B cell (primary cell): ENCODE data around the gene KIF1A. TPM values are rescaled to one million over a fixed set of nuclear protein-coding genes. Genes with fewer than 3 reads are reported as not detected.

Experiments used
- ATAC-seq: fragments of 200-7000 bp; cut with Tn5 transposase; one replicate; pipeline ENCODE4 v1.10.0; 2021; ENCODE audit warnings: low read depth, mild to moderate bottlenecking, moderate number of reproducible peaks, moderate library complexity
- CTCF ChIA-PET: fragments of 350-600 bp; sonication (Branson Sonifier 250); formaldehyde crosslinking; loops from one replicate; lab custom pipeline; 2021; ENCODE audit warnings: antibody characterized with exemption, inconsistent platforms; lab: Charles Lee
- POLR2A ChIA-PET: fragments of 350-600 bp; sonication (Branson Sonifier 250); formaldehyde crosslinking; loops from one replicate; lab custom pipeline; 2021; ENCODE audit warnings: antibody characterized with exemption; lab: Charles Lee
- DNase-seq: peaks from one replicate; pipeline ENCODE4 v3.0.0; 2013
- H2AFZ ChIP-seq: 2 replicates; pipeline ENCODE4 v1.6.1; 2012; ENCODE audit warnings: mild to moderate bottlenecking, low read depth, low read length; ENCODE audit not compliant: insufficient read depth, poor library complexity, severe bottlenecking
- H3K27ac ChIP-seq, 2 donors: 1 replicate in 1 of 2; 2 replicates in 1 of 2; pipeline ENCODE4 v1.5.1; 2012 to 2013; ENCODE audit warnings: low read length in 2 of 2, mild to moderate bottlenecking in 2 of 2, moderate library complexity in 1 of 2
- H3K27me3 ChIP-seq, 4 experiments: fragments of 200-600 bp in 1 of 4; sonication (generic) in 1 of 4; replicated peaks in 1 of 4; 1 replicate in 2 of 4; 2 replicates in 2 of 4; pipeline versions ENCODE4 v1.6.1 to v1.7.0; 2013 to 2016; ENCODE audit warnings: low read length in 3 of 4, mild to moderate bottlenecking in 2 of 4, mixed read lengths in 1 of 4, moderate library complexity in 1 of 4; ENCODE audit not compliant: insufficient read depth in 4 of 4, control insufficient read depth in 3 of 4; ENCODE audit errors: control extremely low read depth in 1 of 4
- H3K36me3 ChIP-seq, 2 experiments: replicated peaks in 1 of 2; 1 replicate in 1 of 2; 2 replicates in 1 of 2; pipeline versions ENCODE4 v1.6.1 to v1.7.1; 2013; ENCODE audit warnings: low read length in 1 of 2; ENCODE audit not compliant: insufficient read depth in 2 of 2, control insufficient read depth in 1 of 2; ENCODE audit errors: control extremely low read depth in 1 of 2, extremely low read depth in 1 of 2
- H3K4me1 ChIP-seq, 2 donors: fragments of 200-600 bp in 1 of 2; sonication (generic) in 1 of 2; 1 replicate in 1 of 2; 2 replicates in 1 of 2; pipeline versions ENCODE4 v1.5.1 to v1.6.1; 2013 to 2017; ENCODE audit warnings: low read length in 2 of 2; ENCODE audit not compliant: control insufficient read depth in 2 of 2, insufficient read depth in 2 of 2
- H3K4me2 ChIP-seq: replicated peaks from 2 replicates; pipeline ENCODE3; 2012; ENCODE audit warnings: mild to moderate bottlenecking, low read depth, low read length; ENCODE audit not compliant: poor library complexity, severe bottlenecking
- H3K4me3 ChIP-seq, 5 experiments: fragments of 200-600 bp in 1 of 5; sonication (generic) in 1 of 5; 1 replicate in 3 of 5; 2 replicates in 2 of 5; pipeline versions ENCODE4 v1.5.1 to v1.7.0; 2011 to 2016; ENCODE audit warnings: low read length in 4 of 5, mild to moderate bottlenecking in 4 of 5, low read depth in 2 of 5, control low read depth in 1 of 5, moderate library complexity in 1 of 5; ENCODE audit not compliant: insufficient read depth in 1 of 5; ENCODE audit errors: control extremely low read depth in 1 of 5, extremely low read depth in 1 of 5
- H3K79me2 ChIP-seq: fragments of 200-600 bp; sonication (generic); one replicate; pipeline ENCODE4 v1.6.0; 2016; ENCODE audit warnings: low read length; ENCODE audit not compliant: control insufficient read depth, insufficient read depth
- H3K9ac ChIP-seq: fragments of 200-600 bp; sonication (generic); 2 replicates; pipeline ENCODE4 v1.6.1; 2017; ENCODE audit warnings: mild to moderate bottlenecking, low read length, moderate library complexity
- H3K9me3 ChIP-seq, 3 donors: one replicate each; pipeline versions ENCODE4 v1.6.1 to v1.7.1; 2013; ENCODE audit warnings: low read length in 2 of 3; ENCODE audit not compliant: control insufficient read depth in 2 of 3, insufficient read depth in 1 of 3; ENCODE audit errors: control extremely low read depth in 1 of 3
- H4K20me1 ChIP-seq: 2 replicates; pipeline ENCODE4 v1.6.0; 2012; ENCODE audit warnings: mild to moderate bottlenecking, low read length; ENCODE audit not compliant: insufficient read depth, control insufficient read depth, poor library complexity, severe bottlenecking
- H3K27ac Mint-ChIP-seq: one replicate; pipeline ENCODE4 v1.8.0; 2021; ENCODE audit warnings: mixed read lengths
- H3K27me3 Mint-ChIP-seq: one replicate; pipeline ENCODE4 v1.8.0; 2021; ENCODE audit warnings: mixed read lengths
- H3K4me1 Mint-ChIP-seq: one replicate; pipeline ENCODE4 v1.8.0; 2021; ENCODE audit warnings: mixed read lengths
- H3K4me3 Mint-ChIP-seq: one replicate; pipeline ENCODE4 v1.8.0; 2021; ENCODE audit warnings: mixed read lengths
- H3K9me3 Mint-ChIP-seq: one replicate; pipeline ENCODE4 v1.8.0; 2022; ENCODE audit warnings: mixed read lengths; ENCODE audit not compliant: insufficient read depth
- EZH2 ChIP-seq: IDR thresholded peaks from 2 replicates; pipeline ENCODE4 v1.6.1; 2012; ENCODE audit warnings: borderline replicate concordance, low read depth, mild to moderate bottlenecking, moderate library complexity, low read length; ENCODE audit not compliant: insufficient read depth, poor library complexity, severe bottlenecking
- WGBS: methylation state at CpG from one replicate; pipeline ENCODE4 v1.1.5; 2013; ENCODE audit warnings: missing lambda C conversion rate; ENCODE audit not compliant: insufficient coverage; 5-methylcytosine and 5-hydroxymethylcytosine counted together
- intact Hi-C: fragments of 100-400 bp; cut with micrococcal nuclease; formaldehyde crosslinking; loops from one replicate; pipeline ENCODE4 v1.10.0; 2022
- polyA plus RNA-seq: library from polyadenylated mRNA; depleted of rRNA; stranded (reverse); fragments of >200 nt; gene quantifications from 2 replicates; pipeline ENCODE4 v1.2.3, GENCODE V29; 2012
- total RNA-seq, 2 donors: library from RNA; stranded (reverse); fragments of 120-200 nt in 1 of 2; gene quantifications; 1 replicate in 1 of 2; 2 replicates in 1 of 2; pipeline versions ENCODE4 v1.2.3 to v1.2.4, GENCODE V29; 2013 to 2022
- TF ChIP-seq, protein P1 (sequence below): fragments of 200-600 bp; IDR thresholded peaks from one replicate; pipeline ENCODE4 v1.8.0; 2022; ENCODE audit warnings: antibody characterized with exemption, mild to moderate bottlenecking

The KIF1A gene
- total and polyA plus RNA-seq, 2 donors (not counting 1 experiment from before 2014, with no cell fraction given), result not detected

DNA sequence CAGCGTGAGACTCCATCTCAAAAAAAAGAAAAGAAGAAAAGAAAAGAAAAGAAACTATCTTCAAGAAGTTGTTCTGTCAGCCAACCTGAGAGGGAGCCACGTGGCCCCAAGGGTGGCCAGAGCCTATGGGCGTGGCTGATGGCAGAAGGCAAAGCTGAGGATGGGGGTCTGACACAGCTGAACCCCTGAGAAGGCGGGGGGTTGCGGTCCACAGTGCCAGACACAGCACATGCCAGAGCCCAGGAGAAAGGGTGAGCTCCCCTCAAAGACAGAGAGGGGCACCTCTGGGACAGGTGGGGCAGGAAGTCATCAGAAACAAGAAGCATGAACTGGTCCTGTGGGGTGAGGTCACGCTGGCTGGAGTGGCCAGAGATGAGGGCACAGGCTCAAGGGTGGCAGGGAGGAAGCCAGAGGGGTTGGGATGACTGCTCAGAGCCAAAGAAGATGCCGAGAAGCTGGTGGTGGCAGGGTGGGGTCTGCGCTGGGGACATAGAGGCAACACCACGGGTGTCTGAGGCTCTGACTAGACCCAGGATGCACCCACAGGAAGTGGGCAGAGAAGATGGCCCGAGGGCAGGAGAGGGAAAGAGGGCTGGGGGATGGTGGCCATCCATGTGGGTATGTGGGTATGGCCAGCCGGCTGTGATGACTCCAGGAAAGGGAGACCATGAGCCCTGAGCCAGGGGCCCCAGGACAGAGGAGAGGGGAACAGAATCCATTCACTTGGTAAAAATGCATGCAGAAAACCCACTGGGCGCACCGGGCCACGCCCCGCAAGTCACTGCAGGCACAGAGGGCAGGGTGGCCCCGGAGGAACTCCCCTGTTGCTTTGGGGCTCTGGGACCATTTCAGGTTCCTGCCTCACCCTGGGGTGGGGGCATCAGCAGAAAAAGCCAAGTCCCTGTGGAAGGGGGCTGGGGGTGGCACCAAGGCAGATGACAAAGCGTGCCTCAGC, 8.4 kb downstream of the KIF1A start:
- Histone ChIP-seq H3K9me3 (peaks cover 0 to 29% (median 0%) of the 10 kb centered on the region in 3 donors), H3K4me2 (no peak overlapping the region), H3K27ac (no peak overlapping the region), H3K27me3 (peaks cover 0 to 4% (median 0%) of the 10 kb centered on the region in 4 experiments), H2AFZ (no peak overlapping the region), H3K36me3 (no peaks in the 10 kb centered on the region), H4K20me1 (no peaks in the 10 kb centered on the region), H3K79me2 (no peaks in the 10 kb centered on the region), H3K9ac (no peak overlapping the region), H3K4me1 (no peaks in the 10 kb centered on the region), H3K4me3 (no peak overlapping the region)
- Mint-ChIP-seq H3K4me1 (no peaks in the 10 kb centered on the region), H3K9me3 (no peaks in the 10 kb centered on the region), H3K27ac (no peak overlapping the region), H3K4me3 (no peak overlapping the region), H3K27me3 (peaks cover 17% of the 10 kb centered on the region)
- no peak for ATAC-seq
- intact Hi-C loops, result no loop called here
- POLR2A ChIA-PET, result no interaction called here
- TF ChIP-seq, protein P1, sequence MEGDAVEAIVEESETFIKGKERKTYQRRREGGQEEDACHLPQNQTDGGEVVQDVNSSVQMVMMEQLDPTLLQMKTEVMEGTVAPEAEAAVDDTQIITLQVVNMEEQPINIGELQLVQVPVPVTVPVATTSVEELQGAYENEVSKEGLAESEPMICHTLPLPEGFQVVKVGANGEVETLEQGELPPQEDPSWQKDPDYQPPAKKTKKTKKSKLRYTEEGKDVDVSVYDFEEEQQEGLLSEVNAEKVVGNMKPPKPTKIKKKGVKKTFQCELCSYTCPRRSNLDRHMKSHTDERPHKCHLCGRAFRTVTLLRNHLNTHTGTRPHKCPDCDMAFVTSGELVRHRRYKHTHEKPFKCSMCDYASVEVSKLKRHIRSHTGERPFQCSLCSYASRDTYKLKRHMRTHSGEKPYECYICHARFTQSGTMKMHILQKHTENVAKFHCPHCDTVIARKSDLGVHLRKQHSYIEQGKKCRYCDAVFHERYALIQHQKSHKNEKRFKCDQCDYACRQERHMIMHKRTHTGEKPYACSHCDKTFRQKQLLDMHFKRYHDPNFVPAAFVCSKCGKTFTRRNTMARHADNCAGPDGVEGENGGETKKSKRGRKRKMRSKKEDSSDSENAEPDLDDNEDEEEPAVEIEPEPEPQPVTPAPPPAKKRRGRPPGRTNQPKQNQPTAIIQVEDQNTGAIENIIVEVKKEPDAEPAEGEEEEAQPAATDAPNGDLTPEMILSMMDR, result no peak
- TF ChIP-seq EZH2, result no peak
- no peak for DNase-seq
- 84% methylated on average over 16 of the region's 17 CpGs for WGBS
- CTCF ChIA-PET, result no interaction called here

DNA sequence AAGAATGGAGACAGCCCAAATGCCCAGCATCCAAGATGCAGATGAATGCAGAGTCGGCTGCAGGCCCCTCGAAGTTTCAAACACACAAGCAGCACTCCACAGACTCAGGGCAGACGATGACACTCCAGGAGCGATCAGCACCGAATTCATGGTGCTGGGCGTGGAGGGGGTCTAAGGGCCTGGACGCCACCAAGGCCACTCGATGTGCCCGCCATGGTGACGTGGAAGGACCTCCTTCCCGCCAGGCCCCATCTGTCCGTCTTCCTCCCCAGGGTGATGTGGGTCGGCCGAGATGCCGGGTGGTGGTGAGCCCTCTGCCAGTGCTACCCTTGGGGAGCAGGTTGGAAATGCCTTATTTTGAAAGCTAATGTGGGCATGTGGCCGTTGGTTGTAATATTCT, 9.4 kb downstream of the KIF1A start:
- Mint-ChIP-seq H3K9me3 (no peaks in the 10 kb centered on the region), H3K27ac (no peak overlapping the region), H3K27me3 (peaks cover 12% of the 10 kb centered on the region), H3K4me3 (no peak overlapping the region), H3K4me1 (no peaks in the 10 kb centered on the region)
- Histone ChIP-seq H2AFZ (no peak overlapping the region), H4K20me1 (no peaks in the 10 kb centered on the region), H3K36me3 (no peaks in the 10 kb centered on the region), H3K4me3 (no peak overlapping the region), H3K4me1 (no peaks in the 10 kb centered on the region), H3K27me3 (peaks cover 0 to 4% (median 0%) of the 10 kb centered on the region in 4 experiments), H3K27ac (no peak overlapping the region), H3K9ac (no peak overlapping the region), H3K79me2 (no peaks in the 10 kb centered on the region), H3K9me3 (peaks cover 0 to 29% (median 0%) of the 10 kb centered on the region in 3 donors), H3K4me2 (no peak overlapping the region)
- intact Hi-C loops, result no loop called here
- ChIA-PET CTCF (no interaction called here), POLR2A (no interaction called here)
- ATAC-seq (no peak), DNase-seq (no peak)
- WGBS, result 95% methylated on average over 9 of the region's 16 CpGs
- no peak for TF ChIP-seq EZH2
- TF ChIP-seq, protein P1, result no peak
